Calu3 (cell line): ENCODE results near the gene ERMP1. TPM values are rescaled to one million over a fixed set of nuclear protein-coding genes. Genes with fewer than 3 reads are reported as not detected.

Experiments used
- BruUV-seq: library from RNA; stranded (reverse); fragments of 400-500 nt; replicated peaks from 2 replicates; lab custom pipeline; 2021; lab: Mats Ljungman, UMichigan
- CTCF ChIA-PET: fragments of 300-600 bp; sonication (Branson Sonifier 250); formaldehyde crosslinking; loops from one replicate; lab custom pipeline; 2022; ENCODE audit warnings: antibody characterized with exemption; lab: Charles Lee
- DNase-seq: peaks from one replicate; pipeline ENCODE4 v3.0.0; 2022
- H3K27ac Mint-ChIP-seq: one replicate; pipeline ENCODE4 v1.8.0; 2022; ENCODE audit warnings: mixed read lengths; ENCODE audit not compliant: unreplicated experiment
- H3K27me3 Mint-ChIP-seq: one replicate; pipeline ENCODE4 v1.8.0; 2022; ENCODE audit warnings: mixed read lengths; ENCODE audit not compliant: unreplicated experiment
- H3K36me3 Mint-ChIP-seq: one replicate; pipeline ENCODE4 v1.8.0; 2022; ENCODE audit warnings: mild to moderate bottlenecking, moderate library complexity, mixed read lengths; ENCODE audit not compliant: insufficient read depth, unreplicated experiment
- H3K4me1 Mint-ChIP-seq: one replicate; pipeline ENCODE4 v1.8.0; 2022; ENCODE audit warnings: mild to moderate bottlenecking, low read depth, mixed read lengths; ENCODE audit not compliant: unreplicated experiment
- H3K4me3 Mint-ChIP-seq: one replicate; pipeline ENCODE4 v1.8.0; 2022; ENCODE audit warnings: mild to moderate bottlenecking, low read depth, moderate library complexity, mixed read lengths; ENCODE audit not compliant: unreplicated experiment
- H3K9me3 Mint-ChIP-seq: one replicate; pipeline ENCODE4 v1.8.0; 2022; ENCODE audit warnings: low read depth, mixed read lengths; ENCODE audit not compliant: unreplicated experiment
- CTCF ChIP-seq: fragments of 200-600 bp; IDR thresholded peaks from one replicate; pipeline ENCODE4 v1.8.0; 2022; ENCODE audit warnings: antibody characterized with exemption; ENCODE audit not compliant: unreplicated experiment
- intact Hi-C: fragments of 100-400 bp; cut with micrococcal nuclease; formaldehyde crosslinking; loops from one replicate; pipeline ENCODE4 v1.10.0; 2022; ENCODE audit not compliant: unreplicated experiment
- total RNA-seq: library from RNA; stranded (reverse); gene quantifications from 2 replicates; pipeline ENCODE4 v1.2.3, GENCODE V29; 2022

ERMP1 gene
- total RNA-seq, 1 experiment from 2014 or later, result 28.4 TPM

DNA sequence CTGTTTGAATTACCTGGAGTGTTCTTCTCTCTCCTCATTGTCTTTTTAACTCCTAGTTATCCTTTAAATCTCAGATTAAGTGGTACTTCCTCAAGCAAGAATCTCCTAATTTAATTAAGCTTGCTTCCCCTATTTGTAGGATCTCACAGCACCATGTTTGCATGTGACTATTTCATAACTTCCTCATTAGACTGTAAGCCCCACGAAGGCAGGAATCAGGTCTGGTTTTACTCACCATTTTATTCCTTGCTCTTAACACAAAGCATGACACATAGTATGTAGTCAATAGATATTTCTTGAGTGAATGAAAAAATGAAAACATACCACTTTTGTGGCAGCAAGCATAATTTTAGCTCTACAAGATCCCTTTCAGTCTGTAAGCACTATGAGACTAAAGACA lies 1.3 kb upstream of the ERMP1 start:
- no peak overlapping the region for H3K27ac Mint-ChIP-seq
- no peaks in the 10 kb centered on the region for H3K9me3 Mint-ChIP-seq
- intact Hi-C loops, result loop anchor here (5.0 kb wide), 1 partner anchor 48 kb away; no protein-coding TSS in a partner anchor
- H3K36me3 Mint-ChIP-seq, result peaks cover 24% of the 10 kb centered on the region
- H3K4me3 Mint-ChIP-seq, result no peak overlapping the region
- no peaks in the 10 kb centered on the region for H3K27me3 Mint-ChIP-seq
- H3K4me1 Mint-ChIP-seq, result peaks cover 44% of the 10 kb centered on the region
- no TSS peak for BruUV-seq
- no peak for DNase-seq
- CTCF ChIA-PET, result no interaction called here
- no peak for TF ChIP-seq CTCF

- TF ChIP-seq CTCF, result no peak
- Mint-ChIP-seq H3K9me3 (no peaks in the 10 kb centered on the region), H3K4me3 (peak overlapping the region; percentile 94), H3K27ac (no peak overlapping the region), H3K36me3 (peaks cover 24% of the 10 kb centered on the region), H3K27me3 (no peaks in the 10 kb centered on the region), H3K4me1 (peaks cover 30% of the 10 kb centered on the region)
- no TSS peak for BruUV-seq
- CTCF ChIA-PET, result interaction anchor here (0.7 to 2.6 kb wide), 3 partner anchors 19 to 933 kb away, joined by 4 to 9 read pairs (median 5); no protein-coding TSS in a partner anchor
- no peak for DNase-seq
- intact Hi-C loops, result loop anchor here (2.0 to 5.0 kb wide), 2 partner anchors 31 to 50 kb away; no protein-coding TSS in a partner anchor
These were observed 813 bp downstream of the ERMP1 start for GRCh38 chr9:5832071-5832537.

GRCh38 chr9:5825895-5826622 lies 6.9 kb downstream of the ERMP1 start:
- CTCF ChIA-PET, result no interaction called here
- H3K27ac Mint-ChIP-seq, result no peak overlapping the region
- no peaks in the 10 kb centered on the region for H3K27me3 Mint-ChIP-seq
- no peak overlapping the region for H3K4me3 Mint-ChIP-seq
- H3K9me3 Mint-ChIP-seq, result no peaks in the 10 kb centered on the region
- H3K4me1 Mint-ChIP-seq, result no peaks in the 10 kb centered on the region
- H3K36me3 Mint-ChIP-seq, result peaks cover 3% of the 10 kb centered on the region
- no peak for DNase-seq
- no peak for TF ChIP-seq CTCF
- no TSS peak for BruUV-seq
- intact Hi-C loops, result no loop called here

GRCh38 chr9:5825223-5825622 lies 7.7 kb downstream of the ERMP1 start:
- no peak for TF ChIP-seq CTCF
- no peak for DNase-seq
- Mint-ChIP-seq H3K27me3 (no peaks in the 10 kb centered on the region), H3K4me3 (no peak overlapping the region), H3K4me1 (no peaks in the 10 kb centered on the region), H3K36me3 (no peaks in the 10 kb centered on the region), H3K9me3 (no peaks in the 10 kb centered on the region), H3K27ac (no peak overlapping the region)
- no TSS peak for BruUV-seq
- intact Hi-C loops, result no loop called here
- CTCF ChIA-PET, result no interaction called here
